Endothelial cell of umbilical vein (primary cell): Measurements from ENCODE around the gene KCNRG.

Source experiments
- CTCF ChIP-seq, 2 donors: IDR thresholded peaks; 1 replicate in 1 of 2; 2 replicates in 1 of 2; pipeline ENCODE4 v1.5.1; 2011; ENCODE audit warnings: low read length in 2 of 2, mild to moderate bottlenecking in 2 of 2, moderate library complexity in 2 of 2, control low read depth in 1 of 2, inconsistent platforms in 1 of 2, low read depth in 1 of 2; ENCODE audit not compliant: insufficient read depth in 1 of 2; ENCODE audit errors: extremely low read depth in 1 of 2
- EZH2 ChIP-seq: IDR thresholded peaks from 2 replicates; pipeline ENCODE4 v1.6.1; 2012; ENCODE audit warnings: borderline replicate concordance, low read depth, mild to moderate bottlenecking, moderate library complexity, low read length, inconsistent platforms; ENCODE audit not compliant: severe bottlenecking
- MYC ChIP-seq: IDR thresholded peaks from one replicate; pipeline ENCODE4 v1.6.1; 2011; ENCODE audit warnings: mild to moderate bottlenecking, low read depth, low read length
- POLR2A ChIP-seq: IDR thresholded peaks from 2 replicates; pipeline ENCODE4 v1.6.1; 2012; ENCODE audit warnings: low read depth, mild to moderate bottlenecking, control low read depth, low read length

GRCh38 chr13:49993111-49993510 is 22.1 kb upstream of the KCNRG start:
- TF ChIP-seq CTCF (IDR thresholded peaks at IDR 0.05; ENCODE audit: extremely low read depth in 1 of 2, insufficient read depth in 1 of 2, low read depth in 1 of 2, low read length in 2 of 2) (no peak), POLR2A (no peak), EZH2 (no peak), MYC (no peak)
